ENCODE results near the gene CDKL1.
"Not testable (repeated sequence)": the region's sequence is repeated elsewhere in the genome, so short reads cannot be mapped to it uniquely, and the experiment has no call there.

Gene CDKL1

GRCh38 chr14:50320283-50320682 lies 76.4 kb downstream of the CDKL1 start:
- no peak for DNase-seq

GRCh38 chr14:50319721-50320120 lies 77.0 kb downstream of the CDKL1 start:
- DNase-seq: no peak

GRCh38 chr14:50319293-50319692 lies 77.4 kb downstream of the CDKL1 start:
- DNase-seq: no peak

GRCh38 chr14:50318031-50318626 lies 78.6 kb downstream of the CDKL1 start:
- no peak for DNase-seq

GRCh38 chr14:50314098-50314497 lies 82.6 kb downstream of the CDKL1 start:
- not testable (repeated sequence) for DNase-seq

GRCh38 chr14:50312734-50313054 lies 84.0 kb downstream of the CDKL1 start:
- DNase-seq: peak; percentile 40

GRCh38 chr14:50311972-50312733 lies 84.5 kb downstream of the CDKL1 start, which contains the start of the genes DMAC2L and L2HGDH:
Gene DMAC2L, plus strand, starts transcription at chr14:50312324. Its CDS starts 9,164 bp downstream, at chr14:50321488.
Gene L2HGDH, minus strand, starts transcription at chr14:50312229. Its CDS starts 79 bp downstream, at chr14:50312150.
- peak; percentile 96 for DNase-seq

GRCh38 chr14:50311337-50311971 lies 85.2 kb downstream of the CDKL1 start:
- peak; percentile 2 for DNase-seq

- no peak for DNase-seq
These were observed 86.2 kb downstream of the CDKL1 start for GRCh38 chr14:50310445-50310844.

- DNase-seq: no peak
These were observed 88.2 kb downstream of the CDKL1 start for GRCh38 chr14:50308363-50308915.

- peak; percentile 5 for DNase-seq
These were observed 92.8 kb downstream of the CDKL1 start for GRCh38 chr14:50303744-50304471.

- no peak for DNase-seq
These were observed 94.8 kb downstream of the CDKL1 start for GRCh38 chr14:50301914-50302313.

- DNase-seq: no peak
These were observed 97.1 kb downstream of the CDKL1 start for GRCh38 chr14:50299585-50299984.

GRCh38 chr14:50290306-50290705 lies 106.4 kb downstream of the CDKL1 start:
- no peak for DNase-seq

GRCh38 chr14:50288146-50288545 lies 108.5 kb downstream of the CDKL1 start:
- DNase-seq: no peak

GRCh38 chr14:50285861-50286260 lies 110.8 kb downstream of the CDKL1 start:
- DNase-seq: no peak

All from NCI-H510A (cell line).